SK-N-MC (cell line): Measurements from ENCODE around the gene PRM2.

Source experiments
- DNase-seq: peaks from one replicate; pipeline ENCODE4 v3.0.0-alpha.2; 2011; ENCODE audit warnings: low read depth, low spot score
- H3K27ac ChIP-seq: fragments of 200-600 bp; sonication (generic); 2 replicates; pipeline ENCODE4 v1.5.1; 2016; ENCODE audit warnings: mixed run types
- H3K36me3 ChIP-seq: fragments of 200-600 bp; sonication (generic); 2 replicates; pipeline ENCODE4 v1.6.1; 2017; ENCODE audit warnings: antibody characterized with exemption, low read length, mixed read lengths; ENCODE audit not compliant: insufficient read depth
- H3K4me3 ChIP-seq: fragments of 200-600 bp; sonication (generic); 2 replicates; pipeline ENCODE4 v1.5.1; 2016
- H3K9ac ChIP-seq: fragments of 200-600 bp; sonication (generic); 2 replicates; pipeline ENCODE4 v1.8.0; 2017; ENCODE audit warnings: mixed run types, mixed read lengths; ENCODE audit not compliant: insufficient read length
- H3K9me3 ChIP-seq: fragments of 200-600 bp; sonication (generic); 2 replicates; pipeline ENCODE4 v1.6.1; 2017; ENCODE audit warnings: low read depth, mild to moderate bottlenecking, antibody characterized with exemption, low read length, moderate library complexity, mixed read lengths
- EZH2 ChIP-seq: fragments of 200-600 bp; sonication (generic); IDR thresholded peaks from one replicate; pipeline ENCODE4 v1.6.1; 2017; ENCODE audit warnings: antibody characterized with exemption
- FOXP2 ChIP-seq: optimal IDR thresholded peaks from 2 replicates; pipeline ENCODE3; 2011; ENCODE audit warnings: mild to moderate bottlenecking, moderate library complexity; ENCODE audit not compliant: insufficient read depth; ENCODE audit errors: extremely low read length, control extremely low read depth
- POLR2AphosphoS5 ChIP-seq: IDR thresholded peaks from 2 replicates; pipeline ENCODE4 v1.6.1; 2012; ENCODE audit warnings: mild to moderate bottlenecking, low read depth, low read length, borderline replicate concordance

PRM2 gene

GRCh38 chr16:11309895-11310633, 33.8 kb upstream of the PRM2 start:
- TF ChIP-seq FOXP2 (no peak), EZH2 (no peak), POLR2AphosphoS5 (no peak)
- Histone ChIP-seq H3K9me3 (no peaks in the 10 kb centered on the region), H3K27ac (no peak overlapping the region), H3K9ac (no peak overlapping the region), H3K36me3 (no peaks in the 10 kb centered on the region), H3K4me3 (no peak overlapping the region)
- DNase-seq = no peak

GRCh38 chr16:11308493-11309283, 32.4 kb upstream of the PRM2 start:
- DNase-seq = no peak
- Histone ChIP-seq H3K27ac (no peak overlapping the region), H3K9me3 (no peaks in the 10 kb centered on the region), H3K36me3 (no peaks in the 10 kb centered on the region), H3K4me3 (no peak overlapping the region), H3K9ac (no peak overlapping the region)
- no peak for TF ChIP-seq EZH2

- TF ChIP-seq EZH2 (no peak), POLR2AphosphoS5 (no peak), FOXP2 (no peak)
- DNase-seq = no peak
- no peaks in the 10 kb centered on the region for H3K9me3 ChIP-seq
- no peak overlapping the region for H3K4me3 ChIP-seq
- H3K9ac ChIP-seq = no peak overlapping the region
- H3K27ac ChIP-seq = no peak overlapping the region
- H3K36me3 ChIP-seq = no peaks in the 10 kb centered on the region
Observed at GRCh38 chr16:11307639-11308492, 31.6 kb upstream of the PRM2 start.

- H3K9ac ChIP-seq = no peak overlapping the region
- no peak for TF ChIP-seq FOXP2
- TF ChIP-seq EZH2 = no peak
- no peak for TF ChIP-seq POLR2AphosphoS5
- H3K36me3 ChIP-seq = no peaks in the 10 kb centered on the region
- no peak for DNase-seq
- H3K27ac ChIP-seq = no peak overlapping the region
- H3K4me3 ChIP-seq = no peak overlapping the region
- no peaks in the 10 kb centered on the region for H3K9me3 ChIP-seq
Observed at GRCh38 chr16:11306997-11307638, 30.8 kb upstream of the PRM2 start.

GRCh38 chr16:11306381-11306780, 30.1 kb upstream of the PRM2 start:
- no peaks in the 10 kb centered on the region for H3K36me3 ChIP-seq
- DNase-seq = no peak
- H3K9ac ChIP-seq = no peak overlapping the region
- no peak overlapping the region for H3K4me3 ChIP-seq
- no peak overlapping the region for H3K27ac ChIP-seq
- no peak for TF ChIP-seq EZH2
- TF ChIP-seq FOXP2 = no peak
- TF ChIP-seq POLR2AphosphoS5 = no peak
- no peaks in the 10 kb centered on the region for H3K9me3 ChIP-seq

- Histone ChIP-seq H3K9me3 (no peaks in the 10 kb centered on the region), H3K27ac (no peak overlapping the region), H3K4me3 (no peak overlapping the region), H3K36me3 (no peaks in the 10 kb centered on the region), H3K9ac (no peak overlapping the region)
- no peak for DNase-seq
- no peak for TF ChIP-seq EZH2
- no peak for TF ChIP-seq POLR2AphosphoS5
- TF ChIP-seq FOXP2 = no peak
Observed at GRCh38 chr16:11303405-11304138, 27.3 kb upstream of the PRM2 start.

- H3K9ac ChIP-seq = no peak overlapping the region
- H3K27ac ChIP-seq = no peak overlapping the region
- H3K9me3 ChIP-seq = no peaks in the 10 kb centered on the region
- DNase-seq = no peak
- no peak overlapping the region for H3K4me3 ChIP-seq
- H3K36me3 ChIP-seq = no peaks in the 10 kb centered on the region
- no peak for TF ChIP-seq POLR2AphosphoS5
- TF ChIP-seq EZH2 = no peak
- no peak for TF ChIP-seq FOXP2
Observed at GRCh38 chr16:11302977-11303376, 26.7 kb upstream of the PRM2 start.
